Fibroblast of the aortic adventitia (primary cell): ENCODE results near the gene GCDH. TPM values are rescaled to one million over a fixed set of nuclear protein-coding genes. Genes with fewer than 3 reads are reported as not detected.
A peak's percentile ranks its signal among the peaks of the same experiment; 100 is the strongest.
"Not testable (repeated sequence)": the region's sequence is repeated elsewhere in the genome, so short reads cannot be mapped to it uniquely, and the experiment has no call there.

ENCODE experiments used
- DNase-seq: peaks from one replicate; pipeline ENCODE4 v3.0.0-alpha.2; 2010; ENCODE audit warnings: low read depth
- H3K4me3 ChIP-seq: 2 replicates; pipeline ENCODE4 v1.5.1; 2011; ENCODE audit warnings: low read depth, mild to moderate bottlenecking, control low read depth, low read length, moderate library complexity
- CTCF ChIP-seq: IDR thresholded peaks from 2 replicates; pipeline ENCODE4 v1.5.1; 2011; ENCODE audit warnings: mild to moderate bottlenecking, low read length, control low read depth, inconsistent platforms; ENCODE audit not compliant: insufficient read depth
- total RNA-seq: library from RNA; depleted of rRNA; stranded (reverse); fragments of >200 nt; gene quantifications from 2 replicates; pipeline ENCODE4 v1.2.3, GENCODE V29; 2012; ENCODE audit warnings: low replicate concordance

GCDH gene
- total RNA-seq: 20.5 and 24.4 TPM in 2 replicates

- DNase-seq: peak; percentile 99
- no peak for TF ChIP-seq CTCF
- peak within 1 kb of the TSS; percentile 94 for H3K4me3 ChIP-seq
These were observed at the start of gene GCDH for GRCh38 chr19:12890787-12891552. Gene GCDH, plus strand, starts transcription at chr19:12891160. Its CDS starts 145 bp downstream, at chr19:12891305.

GRCh38 chr19:12842511-12842910, 48.4 kb upstream of the GCDH start:
- no peak for TF ChIP-seq CTCF
- DNase-seq: no peak
- no peak overlapping the region for H3K4me3 ChIP-seq

DNA sequence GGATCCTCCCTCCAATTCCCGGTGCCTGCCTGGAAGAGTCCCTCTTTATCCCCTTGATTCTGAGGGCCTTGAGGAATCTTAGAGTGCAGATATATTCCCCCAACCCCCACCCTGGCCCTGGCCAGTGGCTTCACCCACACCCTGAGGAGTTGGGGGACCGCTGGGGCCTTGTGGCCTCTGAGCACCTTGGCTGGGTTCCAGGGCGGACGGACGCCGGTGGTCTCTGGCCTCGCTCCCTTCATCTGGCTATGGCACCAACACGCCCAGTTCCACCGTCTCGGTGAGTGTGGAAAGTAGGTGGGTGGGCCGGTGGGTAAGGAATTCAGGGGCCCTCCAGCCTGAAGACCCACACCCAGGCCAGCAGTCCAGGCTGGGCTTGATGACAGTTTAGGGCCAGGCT, 47.6 kb upstream of the GCDH start:
- no peak overlapping the region for H3K4me3 ChIP-seq
- DNase-seq: no peak
- TF ChIP-seq CTCF: no peak

DNA sequence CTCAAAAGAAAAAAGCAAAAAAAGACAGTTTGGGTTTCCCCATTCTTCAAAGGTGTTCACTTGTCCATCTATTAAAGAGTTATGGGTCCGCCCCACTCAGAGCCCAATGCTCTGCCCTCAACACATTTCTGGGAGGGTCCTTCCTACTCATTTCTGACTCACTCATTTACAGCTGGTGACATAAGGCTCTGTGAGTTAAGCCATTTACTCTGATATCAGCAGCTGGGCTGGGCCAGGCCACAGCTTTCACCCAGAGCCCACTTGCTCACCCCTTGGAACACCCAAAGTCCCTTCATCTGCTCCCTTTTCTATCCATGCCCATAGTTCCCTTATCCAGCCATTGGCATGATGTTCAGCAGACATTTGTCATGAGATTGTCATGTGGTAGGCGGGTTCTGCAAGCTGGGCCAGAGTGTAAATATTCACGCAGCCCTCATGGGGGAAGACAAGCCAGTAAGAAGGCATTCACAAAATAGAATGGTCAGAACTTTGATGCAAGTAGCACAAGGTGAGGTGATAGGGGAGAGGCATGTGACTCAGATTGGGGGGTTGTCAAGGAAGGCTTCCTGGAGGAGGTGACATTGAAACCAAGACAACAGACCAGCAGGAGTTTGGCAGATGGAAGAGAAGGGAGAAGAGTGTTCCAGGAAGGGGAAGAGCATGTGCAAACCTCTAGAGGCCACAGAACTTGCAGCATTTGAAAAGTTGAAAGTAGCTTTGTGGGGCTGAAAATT, 46.8 kb upstream of the GCDH start:
- no peak overlapping the region for H3K4me3 ChIP-seq
- no peak for DNase-seq
- no peak for TF ChIP-seq CTCF

DNA sequence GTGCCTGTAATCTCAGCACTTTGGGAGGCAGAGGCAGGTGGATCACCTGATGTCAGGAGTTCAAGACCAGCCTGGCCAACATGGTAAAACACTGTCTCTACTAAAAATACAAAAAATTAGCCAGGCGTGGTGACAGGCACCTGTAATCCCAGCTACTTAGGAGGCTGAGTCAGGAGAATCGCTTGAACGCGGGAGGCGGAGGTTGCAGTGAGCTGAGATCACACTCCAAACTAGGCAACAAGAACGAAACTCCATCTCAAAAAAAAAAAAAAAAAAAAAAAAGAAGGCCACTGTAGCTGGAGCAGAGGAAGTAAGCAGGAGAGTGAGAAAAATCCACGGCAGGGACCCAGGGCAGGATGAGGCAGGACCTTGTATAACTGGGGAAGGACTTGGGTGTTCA, 44.3 kb upstream of the GCDH start:
- not testable (repeated sequence) for H3K4me3 ChIP-seq, DNase-seq

GRCh38 chr19:12847159-12848139, 43.5 kb upstream of the GCDH start:
- peak overlapping the region; percentile 50 for H3K4me3 ChIP-seq
- TF ChIP-seq CTCF: peak; percentile 79
- peak; percentile 74 for DNase-seq
